NCI-H2107 treated with DMSO at 0.1 percent for 48 hours (cell line): ENCODE measurements around the gene UBALD2.

Experiments used
- DNase-seq: peaks from one replicate; lab custom pipeline; 2025; ENCODE audit not compliant: unreplicated experiment; lab: John Stamatoyannopoulos, UW

UBALD2 gene

DNA sequence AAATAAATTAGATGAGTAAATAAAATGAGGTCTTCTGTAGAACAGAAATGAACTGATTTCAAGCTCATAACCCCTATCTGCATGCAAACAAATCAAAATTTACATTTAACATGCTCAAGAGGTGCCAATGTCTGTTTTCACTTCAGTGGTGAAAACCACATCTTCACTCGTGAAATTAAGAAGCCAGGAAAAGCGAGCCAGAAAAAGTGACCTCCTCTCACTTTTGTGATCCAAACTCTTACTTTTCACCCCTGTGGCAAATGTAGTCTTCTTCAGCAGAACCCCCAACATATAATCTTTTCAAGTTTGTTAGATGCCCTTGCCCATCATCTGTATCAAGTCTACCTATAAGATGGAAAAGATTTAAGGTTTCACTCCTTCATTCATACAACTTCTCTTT is 52.4 kb downstream of the UBALD2 start:
- no peak for DNase-seq

DNA sequence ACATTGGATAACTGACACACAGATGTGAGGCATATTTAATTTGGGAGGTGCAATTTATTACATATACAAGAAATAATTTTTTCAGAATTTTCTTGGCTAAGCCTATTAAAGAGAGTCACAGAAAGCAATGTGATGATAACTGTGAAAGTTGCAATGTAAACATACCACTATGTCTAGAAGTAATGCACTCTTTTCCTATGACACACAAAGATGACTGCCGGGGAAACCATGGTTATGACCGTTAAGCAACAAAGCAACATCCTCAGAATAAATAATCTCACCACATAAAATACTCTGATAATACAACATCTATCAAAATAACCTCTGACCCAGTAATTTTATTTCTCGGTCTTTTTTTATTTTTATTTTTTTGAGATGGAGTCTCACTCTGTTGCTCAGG is 53.4 kb downstream of the UBALD2 start:
- no peak for DNase-seq
